Measurements from ENCODE around the gene PPP1CB. TPM values are rescaled to one million over a fixed set of nuclear protein-coding genes. Genes with fewer than 3 reads are reported as not detected.

PPP1CB gene
- total RNA-seq, 1 experiment from 2014 or later = 141 TPM

DNA sequence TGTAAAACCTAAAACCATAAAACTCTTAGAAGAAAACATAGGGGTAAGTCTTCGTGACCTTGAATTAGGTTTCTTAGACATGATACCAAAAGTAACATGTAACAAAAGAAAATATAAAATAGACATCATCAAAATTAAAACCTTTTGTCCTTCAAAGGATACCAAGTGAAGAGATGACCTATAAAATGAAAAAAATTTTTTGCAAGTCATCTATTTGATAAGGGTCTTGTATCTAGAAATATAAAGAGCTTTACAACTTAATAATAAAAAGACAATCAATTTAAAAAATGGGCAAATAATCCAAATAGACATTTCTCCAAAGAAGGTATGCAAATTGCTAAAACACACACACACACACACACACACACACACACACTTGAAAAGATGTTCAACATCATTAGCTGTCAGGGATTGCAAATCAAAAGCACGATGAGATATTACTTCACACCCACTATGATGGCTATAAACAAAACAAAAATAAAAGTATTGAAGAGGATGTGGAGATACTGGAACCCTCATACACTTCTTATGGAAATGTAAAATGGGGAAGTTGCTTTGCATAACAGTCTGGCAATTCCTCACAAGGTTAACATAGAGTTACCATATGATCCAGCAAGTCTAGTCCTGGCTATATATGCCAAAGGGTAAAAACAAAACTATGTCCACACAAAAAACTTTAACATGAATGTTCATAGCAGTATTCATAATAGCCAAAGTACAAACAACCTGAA is 82.3 kb downstream of the PPP1CB start:
- in situ Hi-C loops (cut with HindIII; ENCODE audit: low sequenced_read_pairs) = no loop called here
- no peak for DNase-seq (ENCODE audit: low spot score)

DNA sequence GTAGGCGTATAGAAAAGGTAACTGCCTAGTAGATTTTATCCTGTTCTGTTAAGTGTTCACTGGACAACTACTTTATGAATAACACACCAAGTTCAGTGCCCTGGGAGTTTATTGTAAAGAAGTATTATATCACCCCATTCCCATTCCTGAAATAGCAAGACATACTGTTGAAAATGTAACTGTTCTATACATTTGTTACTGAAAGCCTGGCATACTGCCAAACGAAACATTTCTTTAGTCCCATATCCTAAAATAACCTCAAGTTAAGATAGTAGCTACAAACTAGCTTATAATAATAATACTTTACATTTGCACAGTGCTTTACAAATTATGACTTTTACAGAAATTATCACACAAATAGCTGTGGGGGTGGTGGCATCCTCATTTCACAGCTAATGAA is 84.2 kb downstream of the PPP1CB start:
- in situ Hi-C loops (cut with HindIII; ENCODE audit: low sequenced_read_pairs) = no loop called here
- no peak for DNase-seq (ENCODE audit: low spot score)

DNA sequence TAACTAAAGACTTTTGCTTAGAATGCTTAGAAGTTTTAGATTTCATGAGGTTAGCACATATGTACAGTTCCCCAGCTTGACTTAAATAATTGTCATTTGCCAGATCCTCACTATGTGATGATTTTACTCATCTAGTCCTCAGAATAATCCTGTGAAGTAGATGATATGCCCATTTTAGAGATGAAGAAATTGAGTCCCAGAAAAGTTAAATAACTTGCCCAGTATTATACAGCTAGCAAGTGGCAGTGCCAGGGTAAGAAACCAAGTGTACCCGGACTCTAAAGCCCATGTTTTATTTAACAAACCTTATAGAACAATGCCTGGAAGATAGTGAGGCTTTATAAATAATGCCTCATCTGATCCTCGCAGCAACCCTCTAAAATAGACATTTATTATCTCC is 87.3 kb downstream of the PPP1CB start:
- no peak for DNase-seq (ENCODE audit: low spot score)
- in situ Hi-C loops (cut with HindIII; ENCODE audit: low sequenced_read_pairs) = no loop called here

DNA sequence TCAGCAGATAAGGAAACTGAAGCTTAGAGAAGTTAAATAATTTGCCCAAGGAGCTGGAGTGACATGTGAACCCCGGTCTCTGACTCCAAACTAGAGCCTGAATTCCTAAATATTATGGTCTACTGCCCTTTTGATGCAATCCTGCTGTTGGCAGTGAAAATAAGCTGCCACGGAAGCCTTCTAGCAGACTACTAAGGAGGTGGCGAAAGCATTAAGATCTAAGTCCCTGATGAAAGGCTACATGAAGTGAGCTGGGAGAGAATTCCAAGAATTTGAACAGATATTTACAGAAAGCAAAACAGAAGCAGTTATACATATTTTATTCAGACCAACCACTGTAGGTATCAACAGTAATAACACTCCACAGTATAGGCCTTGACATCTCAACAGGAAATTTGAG is 90.4 kb downstream of the PPP1CB start:
- in situ Hi-C loops (cut with HindIII; ENCODE audit: low sequenced_read_pairs) = no loop called here

More for the DNA sequence above, 90.4 kb downstream of the PPP1CB start:
- DNase-seq (ENCODE audit: low spot score) = no peak

Other genes starting within 250 kb of the PPP1CB start
- gene SPDYA, start 59.0 kb downstream of the PPP1CB start, total RNA-seq (2014; rRNA removed; shearing (Covaris generic)) = 0.17 and 1.7 TPM in 2 replicates
- 21.8 and 46.1 TPM in 2 replicates for gene TRMT61B, start 118.5 kb downstream of the PPP1CB start, total RNA-seq (2014; rRNA removed; shearing (Covaris generic))
- 103 and 171 TPM in 2 replicates for gene WDR43, start 142.8 kb downstream of the PPP1CB start, total RNA-seq (2014; rRNA removed; shearing (Covaris generic))
- 2.7 and 3.2 TPM in 2 replicates for gene TOGARAM2, start 229.5 kb downstream of the PPP1CB start, total RNA-seq (2014; rRNA removed; shearing (Covaris generic))

Data from G401 (cell line).